ENCODE measurements around the gene PIF1. TPM values are rescaled to one million over a fixed set of nuclear protein-coding genes. Genes with fewer than 3 reads are reported as not detected.
A peak's percentile ranks its signal among the peaks of the same experiment; 100 is the strongest.

PIF1 gene
- total RNA-seq, 1 experiment from 2014 or later, result 74.4 TPM

GRCh38 chr15:64847448-64847847 is 22.0 kb upstream of the PIF1 start:
- H3K18ac ChIP-seq (ENCODE audit: insufficient read length, low read depth, low read length), result no peak overlapping the region
- no peak overlapping the region for H2BK20ac ChIP-seq (ENCODE audit: low read depth, low read length, poor library complexity, severe bottlenecking)
- H4K91ac ChIP-seq (ENCODE audit: insufficient read length, low read depth, low read length), result no peak overlapping the region
- no peak overlapping the region for H3K14ac ChIP-seq (ENCODE audit: insufficient read depth, low read length)
- H3K27ac ChIP-seq (ENCODE audit: insufficient read length, low read depth, low read length), result no peak overlapping the region
- peaks cover 7% of the 10 kb centered on the region for H3K4me1 ChIP-seq (ENCODE audit: insufficient read depth, low read length)
- H2BK15ac ChIP-seq (ENCODE audit: low read depth, low read length), result no peak overlapping the region
- TF ChIP-seq CTCF (conservative IDR thresholded peaks at IDR 0.05), result no peak
- no peak overlapping the region for H2AFZ ChIP-seq (ENCODE audit: low read length)
- no CpG with 5 or more reads among the region's 3 CpGs for WGBS (ENCODE audit: extremely low coverage, insufficient read length, low lambda C conversion rate)
- H4K5ac ChIP-seq (ENCODE audit: insufficient read length, low read depth, low read length), result no peak overlapping the region
- H3K9ac ChIP-seq (ENCODE audit: extremely low read depth, insufficient read length, low read length), result no peak overlapping the region
- peaks cover 10% of the 10 kb centered on the region for H3K79me1 ChIP-seq (ENCODE audit: insufficient read depth, low read depth, low read length, poor library complexity, severe bottlenecking)
- peaks cover 6% of the 10 kb centered on the region for H3K23me2 ChIP-seq (ENCODE audit: insufficient read length, low read depth, low read length, poor library complexity, severe bottlenecking)
- no peak overlapping the region for H2BK12ac ChIP-seq (ENCODE audit: insufficient read length, low read depth, low read length)
- no peaks in the 10 kb centered on the region for H3K27me3 ChIP-seq (ENCODE audit: insufficient read depth, low read length)
- Mint-ChIP-seq H3K36me3 (ENCODE audit: insufficient read depth in 1 of 3, low read depth in 3 of 3) (peaks cover 17 to 34% (median 30%) of the 10 kb centered on the region in 3 experiments; a peak in 6 of 7 replicates), H3K27ac (peak overlapping the region; percentile 38 to 85 (median 68); a peak in 2 of 7 replicates), H3K4me3 (no peak overlapping the region), H3K9me3 (no peaks in the 10 kb centered on the region), H3K27me3 (ENCODE audit: low read depth) (no peaks in the 10 kb centered on the region; the same call in 1 of the 2 replicates), H3K4me1 (peaks cover 57 to 63% of the 10 kb centered on the region in 2 experiments)
- H2BK120ac ChIP-seq (ENCODE audit: low read depth, low read length, poor library complexity, severe bottlenecking), result no peak overlapping the region
- no peak overlapping the region for H3K56ac ChIP-seq (ENCODE audit: insufficient read length, low read depth, low read length)
- H3K79me2 ChIP-seq (ENCODE audit: insufficient read depth, low read length), result peaks cover 24% of the 10 kb centered on the region; the same call in 1 of the 2 replicates
- no peak overlapping the region for H3K4me2 ChIP-seq (ENCODE audit: insufficient read depth, insufficient read length, low read length)
- H3K4ac ChIP-seq (ENCODE audit: low read depth, low read length), result no peak overlapping the region
- H2BK5ac ChIP-seq (ENCODE audit: insufficient read length, low read length), result no peak overlapping the region
- no peak overlapping the region for H3K23ac ChIP-seq (ENCODE audit: insufficient read length, low read depth, low read length)
- H3K9me3 ChIP-seq (ENCODE audit: control insufficient read depth, low read depth, low read length), result no peaks in the 10 kb centered on the region
- peak; percentile 20 for DNase-seq
- H2AK5ac ChIP-seq (ENCODE audit: insufficient read length, low read length), result no peak overlapping the region
- H4K8ac ChIP-seq (replicated peaks; ENCODE audit: insufficient read length, low read depth, low read length), result no peak overlapping the region
- H4K20me1 ChIP-seq (ENCODE audit: control insufficient read depth, insufficient read depth, insufficient read length), result no peaks in the 10 kb centered on the region
- no peak overlapping the region for H3T11ph ChIP-seq (ENCODE audit: low read length)

Measured in H9 (cell line).